ENCODE data around the gene TPRG1.

The TPRG1 gene

GRCh38 chr3:189233225-189233858, 61.6 kb downstream of the TPRG1 start:
- DNase-seq: no peak

GRCh38 chr3:189235214-189235613, 63.4 kb downstream of the TPRG1 start:
- no peak for DNase-seq

DNA sequence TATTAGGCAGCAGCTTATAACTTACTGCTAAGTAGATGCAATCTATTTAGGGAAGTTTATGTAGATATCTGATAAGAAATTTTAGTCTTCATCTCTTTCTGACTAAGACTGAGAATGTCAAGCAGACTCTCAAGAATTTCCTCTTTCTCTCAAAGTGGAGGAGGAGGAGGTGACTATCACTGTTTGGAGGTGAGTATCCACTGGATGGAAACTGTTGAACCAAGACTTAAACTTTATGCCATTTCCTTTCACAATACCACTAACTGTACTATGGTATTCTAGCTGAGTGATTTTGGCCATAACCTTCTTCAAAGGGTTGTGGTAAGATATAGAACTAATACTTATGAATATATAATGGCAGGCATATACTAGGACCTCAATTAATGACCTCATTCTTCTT, 64.6 kb downstream of the TPRG1 start:
- peak; percentile 38 for DNase-seq

- DNase-seq: no peak
Measured at GRCh38 chr3:189237526-189237925, 65.8 kb downstream of the TPRG1 start.

- no peak for DNase-seq
Measured at GRCh38 chr3:189238071-189238470, 66.3 kb downstream of the TPRG1 start.

DNA sequence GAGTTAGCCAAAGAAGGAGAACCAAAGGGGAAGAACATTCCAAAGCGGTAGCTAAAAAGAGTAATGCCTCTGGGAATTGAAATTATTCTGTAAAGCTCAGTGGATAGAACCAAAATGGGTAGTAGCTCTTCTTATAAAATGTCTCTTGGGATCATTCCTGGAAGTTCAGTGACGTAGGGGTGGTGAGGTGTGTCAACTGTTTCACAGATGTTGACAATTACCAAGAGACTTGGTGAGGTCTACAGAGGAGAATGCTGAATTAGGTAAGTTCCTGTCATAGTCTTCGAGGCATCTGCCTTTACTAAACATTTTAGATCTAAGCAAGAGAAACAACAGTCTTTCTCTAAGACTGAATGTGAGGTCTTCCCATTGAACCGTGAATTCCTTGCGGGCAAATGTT, 67.8 kb downstream of the TPRG1 start:
- no peak for DNase-seq

- DNase-seq: no peak
Measured at GRCh38 chr3:189249987-189250386, 78.2 kb downstream of the TPRG1 start.

DNA sequence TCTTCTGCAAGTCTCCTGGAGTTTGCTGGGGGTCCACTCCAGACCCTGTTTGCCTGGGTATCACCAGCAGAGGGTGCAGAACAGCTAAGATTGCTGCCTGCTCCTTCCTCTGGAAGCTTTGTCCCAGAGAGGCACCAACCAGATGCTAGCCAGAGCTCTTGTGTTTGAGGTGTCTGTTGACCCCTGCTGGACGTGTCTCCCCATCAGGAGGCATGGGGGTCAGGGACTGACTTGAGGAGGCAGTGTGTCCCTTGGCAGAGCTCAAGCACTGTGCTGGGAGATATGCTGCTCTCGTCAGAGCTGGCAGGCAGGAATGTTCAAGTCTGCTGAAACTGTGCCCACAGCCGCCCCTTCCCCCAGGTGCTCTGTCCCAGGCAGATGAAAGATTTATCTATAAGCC, 86.5 kb downstream of the TPRG1 start:
- DNase-seq: no peak

DNA sequence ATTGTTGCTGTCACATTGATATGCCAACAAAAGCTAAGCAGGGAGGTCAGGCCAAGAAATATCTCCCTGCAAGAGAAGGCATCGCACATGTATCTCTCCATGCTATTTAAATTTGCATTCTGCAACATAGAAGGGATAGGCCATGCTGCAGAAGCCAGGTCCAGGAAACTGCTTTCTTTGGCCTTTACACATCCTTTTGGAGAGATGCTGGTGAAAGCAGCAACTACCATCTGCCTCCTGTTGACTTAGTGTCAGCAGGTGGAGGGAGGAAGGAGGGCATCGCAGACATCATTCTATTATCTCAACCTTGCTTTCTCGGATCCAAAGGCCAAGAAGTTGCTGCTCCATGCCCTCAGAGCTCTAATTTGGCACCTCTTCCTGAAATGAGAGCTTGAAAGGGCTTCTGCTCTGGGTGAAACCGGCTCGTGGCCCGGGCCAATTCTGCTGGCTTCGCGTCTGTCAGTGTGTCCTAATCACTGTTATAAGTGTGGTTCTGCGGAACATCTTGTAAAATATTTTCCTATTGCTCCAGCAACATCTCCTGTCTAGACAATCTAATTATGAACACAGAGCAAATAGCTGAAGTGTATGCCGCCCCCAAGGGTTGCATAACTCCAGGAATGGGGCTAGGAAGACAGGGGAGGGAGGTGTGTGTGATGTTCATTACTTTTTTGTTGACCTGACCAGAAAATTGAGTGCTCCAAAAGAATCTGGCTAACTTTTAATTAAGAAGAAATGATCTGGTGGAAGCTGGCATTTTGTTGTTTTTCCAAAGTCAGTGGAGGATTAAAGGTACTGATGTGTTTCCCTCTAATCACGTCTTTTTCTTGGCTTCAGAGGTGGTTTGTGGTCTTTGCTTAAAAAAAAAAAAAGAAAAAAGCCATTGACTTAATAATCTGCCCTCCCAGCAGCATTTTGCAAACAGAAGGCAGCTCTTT, 89.1 kb downstream of the TPRG1 start:
- DNase-seq: no peak

- no peak for DNase-seq
Measured at GRCh38 chr3:189262746-189263145, 91.0 kb downstream of the TPRG1 start.

DNA sequence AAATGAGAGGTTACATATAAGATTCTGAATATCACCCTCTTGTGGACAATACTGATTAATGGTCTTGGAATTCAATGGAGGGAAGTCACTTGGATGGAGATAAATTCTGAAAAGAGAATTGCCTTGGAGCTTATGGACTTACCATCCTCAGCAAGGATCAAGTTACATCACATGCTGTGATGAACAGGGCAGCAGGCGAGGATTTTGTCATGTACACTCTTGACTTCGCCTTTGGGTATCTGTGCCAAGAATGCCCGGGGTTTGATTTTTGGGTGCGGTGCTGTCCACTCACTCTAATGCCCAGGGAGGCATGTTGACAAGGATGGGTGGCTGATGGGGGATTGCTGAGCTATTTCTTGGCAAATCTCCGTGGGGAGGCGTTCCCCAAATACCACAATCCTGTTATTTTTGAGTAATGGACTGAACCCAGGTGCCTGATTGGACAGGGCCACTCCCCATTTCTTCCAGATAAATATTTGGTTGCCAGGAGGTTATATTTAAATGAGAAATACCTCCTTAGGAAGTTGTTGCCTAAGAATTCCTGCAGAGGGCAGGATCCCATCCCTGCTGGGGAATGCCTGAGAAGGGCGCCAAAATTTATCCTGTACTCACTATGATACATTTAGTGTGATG, 96.3 kb downstream of the TPRG1 start:
- no peak for DNase-seq

GRCh38 chr3:189269365-189269764, 97.6 kb downstream of the TPRG1 start:
- DNase-seq: no peak

- peak; percentile 24 for DNase-seq
Measured at GRCh38 chr3:189270248-189270832, 98.6 kb downstream of the TPRG1 start.

GRCh38 chr3:189272500-189273119, 100.8 kb downstream of the TPRG1 start:
- DNase-seq: no peak

- DNase-seq: no peak
Measured at GRCh38 chr3:189273736-189274135, 102.0 kb downstream of the TPRG1 start.

DNA sequence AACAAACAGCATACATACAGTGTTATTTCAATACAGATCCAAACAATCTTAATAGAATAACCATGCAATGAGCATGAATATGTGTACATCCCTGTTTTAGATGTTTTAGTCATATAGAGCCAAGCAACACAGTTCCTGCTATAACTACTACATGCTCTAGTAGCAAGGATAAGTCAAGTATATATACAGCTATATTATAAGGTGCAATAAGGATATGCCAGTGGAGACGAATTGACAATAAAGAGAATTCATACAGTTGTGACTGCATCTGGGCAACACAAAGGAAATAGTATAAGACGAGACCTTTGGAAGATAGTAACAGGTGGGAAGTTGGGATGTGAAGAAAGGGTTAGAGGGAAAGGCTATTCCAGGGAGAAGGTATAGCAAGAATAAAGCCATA, 103.4 kb downstream of the TPRG1 start:
- no peak for DNase-seq

DNA sequence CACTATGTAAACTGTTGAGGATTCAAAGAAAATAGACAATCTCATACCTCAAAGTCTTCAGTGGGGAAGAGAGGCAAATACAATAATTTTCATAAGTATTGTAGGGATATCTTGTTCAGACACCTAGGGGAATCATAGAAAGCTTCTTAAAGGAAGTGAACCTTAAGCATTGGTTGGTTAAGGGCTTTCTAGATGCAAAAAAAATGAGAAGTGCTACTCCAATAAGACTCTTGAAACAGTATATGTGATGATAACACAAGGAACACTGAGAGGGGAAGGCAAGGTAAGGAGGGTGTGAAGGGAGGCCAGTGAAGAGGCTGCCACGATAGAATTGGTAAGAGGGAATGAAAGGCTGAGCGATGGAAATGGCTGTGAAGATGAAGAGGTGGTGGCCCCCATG, 104.1 kb downstream of the TPRG1 start:
- DNase-seq: no peak

- peak; percentile 82 for DNase-seq
Measured at GRCh38 chr3:189276444-189277219, 104.9 kb downstream of the TPRG1 start.

- DNase-seq: no peak
Measured at GRCh38 chr3:189277711-189278110, 105.9 kb downstream of the TPRG1 start.

- no peak for DNase-seq
Measured at GRCh38 chr3:189278221-189278620, 106.5 kb downstream of the TPRG1 start.

DNA sequence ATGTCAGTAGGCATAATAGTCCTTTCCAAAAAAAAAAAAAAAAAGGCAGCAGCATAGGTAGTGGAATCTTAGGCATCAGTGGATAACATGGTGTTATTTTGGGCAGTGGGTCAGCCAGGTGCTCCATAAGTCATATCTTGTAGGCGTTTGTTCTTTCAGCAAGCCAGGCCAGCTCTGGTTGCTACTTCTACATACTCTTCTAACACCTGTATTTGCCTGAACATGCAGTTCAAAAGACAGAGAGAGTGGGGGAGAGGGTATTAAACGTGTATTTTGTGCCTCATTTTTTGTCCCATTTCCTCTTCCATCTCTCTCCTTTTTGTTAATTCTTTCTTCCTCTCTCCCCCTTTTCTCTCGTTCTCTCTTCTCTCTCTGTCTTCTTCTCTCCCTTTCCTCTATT, 110.4 kb downstream of the TPRG1 start:
- no peak for DNase-seq

DNA sequence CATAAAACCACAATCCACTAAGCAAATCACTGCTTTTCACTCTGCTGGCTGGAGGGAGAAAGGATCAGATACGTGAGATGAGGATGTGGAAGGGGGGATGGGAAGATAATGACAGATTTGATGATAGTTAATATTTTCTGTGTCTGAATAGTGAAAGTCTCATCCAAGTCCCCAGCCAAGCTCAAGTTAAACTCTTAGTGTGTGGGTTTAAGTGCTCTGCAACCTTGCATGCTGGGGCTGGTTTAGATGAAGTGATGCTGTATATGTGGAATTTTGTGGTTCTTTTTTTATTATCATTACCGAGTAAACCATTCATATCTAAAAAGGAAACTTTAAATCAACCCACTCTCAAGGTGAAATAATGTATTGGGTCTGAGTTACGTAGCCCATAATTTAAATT, 111.0 kb downstream of the TPRG1 start:
- no peak for DNase-seq

Measured in SIG-M5 (cell line).